Cardiac muscle cell (in vitro differentiated cells and primary cell): ENCODE results near the gene ICOSLG. TPM values are rescaled to one million over a fixed set of nuclear protein-coding genes. Genes with fewer than 3 reads are reported as not detected.
"Not testable (repeated sequence)": the region's sequence is repeated elsewhere in the genome, so short reads cannot be mapped to it uniquely, and the experiment has no call there.

Experiments
- DNase-seq, 2 donors: peaks; one replicate each; pipeline versions ENCODE4 v3.0.0 to v3.0.0-alpha.2; 2010 to 2017; ENCODE audit warnings: low read depth in 1 of 2, low spot score in 1 of 2
- H3K27ac ChIP-seq: fragments of 200-600 bp; sonication (generic); 2 replicates; pipeline ENCODE4 v1.5.1; 2016
- H3K27me3 ChIP-seq: fragments of 200-600 bp; sonication (generic); 2 replicates; pipeline ENCODE4 v1.6.0; 2016; ENCODE audit warnings: control low read depth
- H3K36me3 ChIP-seq: fragments of 200-600 bp; sonication (generic); 2 replicates; pipeline ENCODE4 v1.5.1; 2016; ENCODE audit warnings: control low read depth
- H3K4me1 ChIP-seq: fragments of 200-600 bp; sonication (generic); 2 replicates; pipeline ENCODE4 v1.8.1; 2017; ENCODE audit warnings: low read depth, mild to moderate bottlenecking, mixed run types
- H3K4me3 ChIP-seq: fragments of 200-600 bp; sonication (generic); 2 replicates; pipeline ENCODE4 v1.5.1; 2016; ENCODE audit warnings: mild to moderate bottlenecking
- H3K9me3 ChIP-seq: fragments of 200-600 bp; sonication (generic); 2 replicates; pipeline ENCODE4 v1.5.1; 2017; ENCODE audit warnings: low read depth, mild to moderate bottlenecking, control low read depth
- polyA plus RNA-seq: library from polyadenylated mRNA; unstranded; fragments of >200 nt; fragmentation: Nextera tagmentation; extraction: Ambion mirVana; gene quantifications from 2 replicates; pipeline ENCODE4 v1.2.1, GENCODE V29; 2016
- total RNA-seq: library from RNA; depleted of rRNA; stranded (reverse); fragments of >200 nt; gene quantifications from 2 replicates; pipeline ENCODE4 v1.2.3, GENCODE V29; 2016
- TF ChIP-seq, protein P1 (sequence below): IDR thresholded peaks from 2 replicates; pipeline ENCODE4 v1.5.1; 2012; ENCODE audit warnings: low read depth, mild to moderate bottlenecking, low read length

ICOSLG gene
- total and polyA plus RNA-seq, 2 experiments from 2014 or later, result 0.12 TPM; not detected in 1

GRCh38 chr21:44285138-44285992 lies 44.6 kb upstream of the ICOSLG start, which contains the start of gene AIRE:
Gene AIRE, plus strand, starts transcription at chr21:44285876. Its CDS starts 131 bp downstream, at chr21:44286007.
- H3K4me1 ChIP-seq, result no peaks in the 10 kb centered on the region
- H3K4me3 ChIP-seq, result no peak within 1 kb of the TSS
- H3K36me3 ChIP-seq, result no peaks in the 10 kb centered on the region
- TF ChIP-seq, protein P1, sequence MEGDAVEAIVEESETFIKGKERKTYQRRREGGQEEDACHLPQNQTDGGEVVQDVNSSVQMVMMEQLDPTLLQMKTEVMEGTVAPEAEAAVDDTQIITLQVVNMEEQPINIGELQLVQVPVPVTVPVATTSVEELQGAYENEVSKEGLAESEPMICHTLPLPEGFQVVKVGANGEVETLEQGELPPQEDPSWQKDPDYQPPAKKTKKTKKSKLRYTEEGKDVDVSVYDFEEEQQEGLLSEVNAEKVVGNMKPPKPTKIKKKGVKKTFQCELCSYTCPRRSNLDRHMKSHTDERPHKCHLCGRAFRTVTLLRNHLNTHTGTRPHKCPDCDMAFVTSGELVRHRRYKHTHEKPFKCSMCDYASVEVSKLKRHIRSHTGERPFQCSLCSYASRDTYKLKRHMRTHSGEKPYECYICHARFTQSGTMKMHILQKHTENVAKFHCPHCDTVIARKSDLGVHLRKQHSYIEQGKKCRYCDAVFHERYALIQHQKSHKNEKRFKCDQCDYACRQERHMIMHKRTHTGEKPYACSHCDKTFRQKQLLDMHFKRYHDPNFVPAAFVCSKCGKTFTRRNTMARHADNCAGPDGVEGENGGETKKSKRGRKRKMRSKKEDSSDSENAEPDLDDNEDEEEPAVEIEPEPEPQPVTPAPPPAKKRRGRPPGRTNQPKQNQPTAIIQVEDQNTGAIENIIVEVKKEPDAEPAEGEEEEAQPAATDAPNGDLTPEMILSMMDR, result no peak
- H3K27me3 ChIP-seq, result peaks cover 27% of the 10 kb centered on the region
- no peak within 1 kb of the TSS for H3K27ac ChIP-seq
- DNase-seq, result no peak
- H3K9me3 ChIP-seq, result no peaks in the 10 kb centered on the region

GRCh38 chr21:44283948-44284347 lies 43.2 kb upstream of the ICOSLG start:
- Histone ChIP-seq H3K4me1 (no peaks in the 10 kb centered on the region), H3K27ac (no peak overlapping the region), H3K27me3 (peaks cover 27% of the 10 kb centered on the region), H3K4me3 (no peak overlapping the region), H3K9me3 (no peaks in the 10 kb centered on the region), H3K36me3 (no peaks in the 10 kb centered on the region)
- no peak for DNase-seq
- TF ChIP-seq, protein P1, result no peak

- DNase-seq, H3K4me3 ChIP-seq, H3K27ac ChIP-seq, H3K4me1 ChIP-seq, H3K36me3 ChIP-seq, H3K9me3 ChIP-seq: not testable (repeated sequence)
- H3K27me3 ChIP-seq, result peaks cover 27% of the 10 kb centered on the region
These were observed 42.6 kb upstream of the ICOSLG start for GRCh38 chr21:44283211-44283785.

DNA sequence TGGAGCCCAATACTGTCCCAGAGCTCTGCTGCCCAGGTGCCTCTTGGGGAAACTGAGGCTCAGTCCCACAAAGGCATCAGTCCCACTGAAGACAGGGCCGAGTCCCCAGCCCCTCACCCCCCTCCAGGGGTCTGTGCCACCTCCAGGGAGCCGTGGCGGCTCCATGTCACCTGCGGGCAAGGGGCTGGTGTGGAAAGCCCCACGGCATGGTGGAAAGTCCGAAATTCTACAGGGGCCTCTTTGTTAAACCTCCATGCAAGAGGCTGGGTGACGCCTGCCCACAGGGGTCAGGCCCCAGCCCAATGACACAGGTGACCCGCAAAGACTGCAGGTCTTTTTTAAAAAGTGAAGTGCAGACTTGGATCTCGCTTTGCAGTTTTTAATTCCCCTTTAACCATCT lies 41.6 kb upstream of the ICOSLG start:
- DNase-seq, result no peak
- no peak overlapping the region for H3K4me3 ChIP-seq
- no peaks in the 10 kb centered on the region for H3K36me3 ChIP-seq
- H3K27ac ChIP-seq, result no peak overlapping the region
- H3K27me3 ChIP-seq, result peaks cover 25% of the 10 kb centered on the region
- H3K4me1 ChIP-seq, result no peaks in the 10 kb centered on the region
- TF ChIP-seq, protein P1, result no peak
- H3K9me3 ChIP-seq, result no peaks in the 10 kb centered on the region

DNA sequence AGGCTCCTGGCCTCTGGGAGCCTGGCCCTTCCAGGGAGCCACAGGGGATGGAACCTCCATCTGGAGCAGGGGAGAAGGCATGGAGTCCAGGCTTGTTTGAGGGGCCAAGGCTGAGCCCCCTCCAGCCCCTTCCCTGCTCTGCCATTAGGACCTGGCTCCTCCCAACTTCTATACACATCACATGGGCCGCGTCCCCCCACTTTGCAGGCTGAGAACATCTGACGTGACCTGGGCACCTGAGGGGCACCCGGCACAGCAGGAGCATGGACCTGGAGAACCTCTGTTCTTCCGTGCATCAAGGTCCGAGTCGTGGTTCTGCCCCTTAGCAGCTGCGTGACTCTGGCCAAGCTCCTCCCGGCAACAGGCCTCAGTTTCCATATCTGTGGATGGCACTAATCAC lies 41.1 kb upstream of the ICOSLG start:
- no peak for DNase-seq
- TF ChIP-seq, protein P1, result no peak

More for the DNA sequence above, 41.1 kb upstream of the ICOSLG start:
- Histone ChIP-seq H3K4me3 (no peak overlapping the region), H3K9me3 (no peaks in the 10 kb centered on the region), H3K4me1 (no peaks in the 10 kb centered on the region), H3K27me3 (peaks cover 24% of the 10 kb centered on the region), H3K36me3 (no peaks in the 10 kb centered on the region), H3K27ac (no peak overlapping the region)
